Loucy (cell line): ENCODE results near the gene IFI44.

Experiments used
- EZH2phosphoT487 ChIP-seq: fragments of 200-600 bp; IDR thresholded peaks from 2 replicates; pipeline ENCODE4 v1.6.1; 2018; ENCODE audit warnings: antibody characterized with exemption, mild to moderate bottlenecking, moderate library complexity, borderline replicate concordance
- TF ChIP-seq, protein P1 (sequence below): fragments of 200-600 bp; sonication (generic); conservative IDR thresholded peaks from 2 replicates; pipeline ENCODE4 v1.5.1; 2014; ENCODE audit warnings: mild to moderate bottlenecking, antibody characterized with exemption, low read length

GRCh38 chr1:78690516-78690915 is 40.9 kb downstream of the IFI44 start:
- TF ChIP-seq, protein P1, sequence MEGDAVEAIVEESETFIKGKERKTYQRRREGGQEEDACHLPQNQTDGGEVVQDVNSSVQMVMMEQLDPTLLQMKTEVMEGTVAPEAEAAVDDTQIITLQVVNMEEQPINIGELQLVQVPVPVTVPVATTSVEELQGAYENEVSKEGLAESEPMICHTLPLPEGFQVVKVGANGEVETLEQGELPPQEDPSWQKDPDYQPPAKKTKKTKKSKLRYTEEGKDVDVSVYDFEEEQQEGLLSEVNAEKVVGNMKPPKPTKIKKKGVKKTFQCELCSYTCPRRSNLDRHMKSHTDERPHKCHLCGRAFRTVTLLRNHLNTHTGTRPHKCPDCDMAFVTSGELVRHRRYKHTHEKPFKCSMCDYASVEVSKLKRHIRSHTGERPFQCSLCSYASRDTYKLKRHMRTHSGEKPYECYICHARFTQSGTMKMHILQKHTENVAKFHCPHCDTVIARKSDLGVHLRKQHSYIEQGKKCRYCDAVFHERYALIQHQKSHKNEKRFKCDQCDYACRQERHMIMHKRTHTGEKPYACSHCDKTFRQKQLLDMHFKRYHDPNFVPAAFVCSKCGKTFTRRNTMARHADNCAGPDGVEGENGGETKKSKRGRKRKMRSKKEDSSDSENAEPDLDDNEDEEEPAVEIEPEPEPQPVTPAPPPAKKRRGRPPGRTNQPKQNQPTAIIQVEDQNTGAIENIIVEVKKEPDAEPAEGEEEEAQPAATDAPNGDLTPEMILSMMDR = no peak
- TF ChIP-seq EZH2phosphoT487 = no peak
